Heart left ventricle (tissue), 13 donors: ENCODE results near the gene LMNTD2.

Source experiments
- POLR2A ChIP-seq, 2 donors: fragments of 450-650 bp; IDR thresholded peaks; one replicate each; pipeline ENCODE4 v1.6.1; 2017; ENCODE audit warnings: antibody characterized with exemption in 2 of 2, mild to moderate bottlenecking in 2 of 2, moderate library complexity in 2 of 2
- TF ChIP-seq, protein P1 (sequence below), 12 donors: fragments of 200-600 bp; sonication (generic) in 4 of 12; IDR thresholded peaks; one replicate each; pipeline versions ENCODE4 v1.5.0 to v1.8.0; 2018 to 2022; ENCODE audit warnings: antibody characterized with exemption in 12 of 12, mild to moderate bottlenecking in 5 of 12
- donor health status: ischemic (EF 13 %, LVEDD 7.1; RV severe dilation, severe dysfunction).
- donor health status: DM: no; HTN: yes; CAD: no.
- donor health status: DM: no; HTN: no; CAD: no.
- donor health status: ischemic (EF 25% LVEDD 6.9; RV normal size, moderate dysfunction).
- donor health status: ischemic (EF 25% LVEDD 5.7; RV mildly dilated, moderate dysfunction).
- donor health status: ischemic (EF 35%, LVEDD 5.7; RV mildly dilated, moderate dysfunction).
- donor health status: nonischemic (EF 11% LVEDD 7.7; RV severe dilation, severe dysfunction).
- donor health status: DM: yes; HTN: yes; CAD: no.
- donor health status: PGD.
- donor health status: ischemic (EF 29% LVEDD 5.4; RV normal size, mild dysfunction).
- donor health status: nonischemic (EF 23%, LVEDD 6.1; RV moderate dilation, normal function).

DNA sequence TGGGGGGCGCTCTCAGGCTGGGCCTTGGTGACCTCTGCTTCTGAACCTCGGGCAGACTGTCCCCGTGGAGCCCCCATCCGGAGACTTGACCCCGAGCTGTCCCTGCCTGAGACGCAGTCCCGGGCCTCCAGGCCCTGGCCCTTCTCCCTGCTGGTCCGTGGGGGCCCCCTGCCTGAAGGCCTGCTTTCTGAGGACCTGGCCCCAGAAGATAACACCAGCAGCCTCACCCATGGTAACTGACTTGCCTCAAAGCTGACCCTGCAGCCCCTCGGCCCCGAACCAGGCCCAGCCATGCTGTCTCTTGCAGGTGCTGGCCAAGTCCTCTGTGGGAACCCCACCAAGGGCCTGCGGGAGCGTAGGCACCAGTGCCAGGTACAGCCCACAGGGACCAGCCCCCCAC, 8.9 kb downstream of the LMNTD2 start:
- no peak for TF ChIP-seq POLR2A (IDR thresholded peaks at IDR 0.05)
- TF ChIP-seq, protein P1, sequence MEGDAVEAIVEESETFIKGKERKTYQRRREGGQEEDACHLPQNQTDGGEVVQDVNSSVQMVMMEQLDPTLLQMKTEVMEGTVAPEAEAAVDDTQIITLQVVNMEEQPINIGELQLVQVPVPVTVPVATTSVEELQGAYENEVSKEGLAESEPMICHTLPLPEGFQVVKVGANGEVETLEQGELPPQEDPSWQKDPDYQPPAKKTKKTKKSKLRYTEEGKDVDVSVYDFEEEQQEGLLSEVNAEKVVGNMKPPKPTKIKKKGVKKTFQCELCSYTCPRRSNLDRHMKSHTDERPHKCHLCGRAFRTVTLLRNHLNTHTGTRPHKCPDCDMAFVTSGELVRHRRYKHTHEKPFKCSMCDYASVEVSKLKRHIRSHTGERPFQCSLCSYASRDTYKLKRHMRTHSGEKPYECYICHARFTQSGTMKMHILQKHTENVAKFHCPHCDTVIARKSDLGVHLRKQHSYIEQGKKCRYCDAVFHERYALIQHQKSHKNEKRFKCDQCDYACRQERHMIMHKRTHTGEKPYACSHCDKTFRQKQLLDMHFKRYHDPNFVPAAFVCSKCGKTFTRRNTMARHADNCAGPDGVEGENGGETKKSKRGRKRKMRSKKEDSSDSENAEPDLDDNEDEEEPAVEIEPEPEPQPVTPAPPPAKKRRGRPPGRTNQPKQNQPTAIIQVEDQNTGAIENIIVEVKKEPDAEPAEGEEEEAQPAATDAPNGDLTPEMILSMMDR (IDR thresholded peaks at IDR 0.05), result no peak
